ENCODE measurements around the gene PPP2R5E.

Gene PPP2R5E

DNA sequence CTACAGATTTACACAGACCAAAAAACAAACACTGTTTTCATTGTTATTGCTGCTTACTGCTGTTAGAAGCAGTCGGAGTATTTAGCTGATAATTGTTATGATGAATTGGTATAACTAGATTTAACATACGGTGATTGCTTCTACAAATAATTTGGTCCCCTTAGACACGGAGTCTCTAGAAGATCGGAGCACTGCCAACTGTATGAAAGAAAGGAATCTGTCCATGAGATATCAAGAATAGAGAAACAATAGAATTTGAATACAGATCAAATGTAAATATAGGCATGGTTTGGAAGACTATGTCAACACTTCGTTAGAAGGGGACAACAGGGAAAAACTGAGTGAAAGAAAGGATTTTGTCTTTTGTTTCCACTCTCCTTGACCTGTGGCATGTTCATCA is 110.9 kb downstream of the PPP2R5E start:
- peak; percentile 56 for DNase-seq (ENCODE audit: low spot score)

DNA sequence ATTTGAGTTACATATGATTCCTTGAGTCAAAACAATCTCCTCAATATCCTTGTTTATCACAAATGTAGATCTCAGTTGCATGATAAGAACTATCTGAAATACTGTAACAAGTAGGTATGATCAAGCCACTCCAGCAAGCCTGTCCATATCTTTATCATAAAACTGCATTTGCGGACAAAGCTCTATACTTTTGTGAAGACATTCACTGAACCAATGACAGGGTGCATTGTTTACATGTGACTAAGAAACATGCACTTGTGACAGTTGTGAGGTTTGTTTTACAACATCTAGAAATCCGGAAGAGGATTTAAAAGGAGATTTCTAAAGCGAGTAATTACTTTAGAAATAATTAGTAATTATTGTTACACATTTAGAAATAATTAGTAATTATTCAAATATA is 111.7 kb downstream of the PPP2R5E start:
- DNase-seq (ENCODE audit: low spot score): peak; percentile 84

DNA sequence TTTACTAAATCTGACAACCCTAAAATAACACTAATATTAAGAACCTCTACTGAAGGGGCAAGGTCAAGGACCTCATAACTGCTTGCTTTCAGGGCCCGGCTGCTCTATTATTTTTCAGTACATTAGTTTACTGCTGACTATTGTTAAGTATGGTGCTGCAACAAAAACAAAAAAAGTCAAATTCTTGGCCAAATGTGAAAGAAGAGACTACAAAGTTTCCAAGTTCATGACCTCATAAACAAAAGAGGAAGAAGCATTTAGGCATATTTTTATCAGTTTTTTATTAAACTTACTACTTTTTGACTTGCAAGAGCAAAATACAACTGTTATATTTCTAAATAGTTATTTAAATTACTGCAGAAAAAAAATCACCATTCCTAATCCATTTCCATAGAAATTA is 114.7 kb downstream of the PPP2R5E start:
- DNase-seq (ENCODE audit: low spot score): no peak

DNA sequence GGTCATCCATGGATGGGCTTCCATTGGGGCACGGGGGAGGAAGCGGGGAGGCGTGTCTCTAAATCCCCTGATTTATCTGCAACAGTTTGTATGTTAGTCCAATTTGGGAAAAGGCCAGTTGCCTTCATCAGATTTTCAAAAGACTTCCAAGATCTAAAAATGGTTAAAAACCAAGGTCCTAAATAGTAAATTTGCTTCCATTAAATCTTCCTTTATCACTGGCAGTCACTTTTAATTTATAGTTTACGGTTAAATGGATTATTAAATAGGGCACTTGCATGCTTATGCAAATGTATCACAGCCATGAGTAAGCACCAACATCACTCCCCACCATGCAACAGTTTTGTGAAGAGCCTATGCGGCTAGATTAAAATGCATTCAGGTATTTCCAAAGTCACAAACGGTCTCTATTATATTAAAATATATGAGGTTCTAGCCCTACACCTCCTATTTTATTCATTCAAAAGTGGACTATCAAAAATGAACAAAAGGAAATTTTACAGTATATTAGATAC is 116.3 kb downstream of the PPP2R5E start:
- no peak for DNase-seq (ENCODE audit: low spot score)

DNA sequence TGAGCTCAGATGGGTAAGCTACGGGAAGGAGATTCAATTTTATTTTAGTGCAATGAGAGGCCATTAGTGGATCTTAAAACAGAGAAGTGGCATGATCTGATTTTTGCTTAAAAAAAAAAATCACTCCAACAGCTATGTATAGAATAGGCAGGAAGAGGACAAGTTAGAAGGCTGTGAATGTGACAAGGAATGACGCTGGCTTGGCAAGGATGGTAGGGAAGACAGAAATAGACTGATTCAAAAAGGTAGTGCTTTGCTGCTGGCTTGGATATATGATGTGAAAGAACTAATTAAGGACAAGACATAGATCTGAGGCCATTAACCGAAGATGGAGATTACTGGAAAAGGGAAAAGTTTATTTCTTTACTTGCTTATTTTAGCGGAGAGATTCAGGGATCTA is 119.3 kb downstream of the PPP2R5E start:
- DNase-seq (ENCODE audit: low spot score): no peak

DNA sequence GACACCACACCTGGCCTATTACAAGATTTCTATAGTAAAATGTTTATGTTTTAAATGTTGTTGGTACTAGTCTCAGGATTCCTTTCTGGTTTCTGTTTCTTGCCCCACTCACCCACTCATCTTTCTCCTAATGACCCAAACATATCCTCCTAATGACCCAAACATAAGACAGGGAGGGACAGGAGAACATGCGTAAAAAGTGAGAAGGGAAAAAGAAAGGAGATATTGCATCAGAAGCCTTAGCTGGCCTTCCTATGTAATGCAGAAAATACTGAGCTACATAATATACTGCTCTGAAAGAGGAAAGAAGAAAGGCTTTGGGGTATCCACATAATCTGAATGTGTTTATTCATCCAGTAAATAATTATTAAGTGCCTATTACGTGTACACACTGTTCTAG is 119.8 kb downstream of the PPP2R5E start:
- no peak for DNase-seq (ENCODE audit: low spot score)

DNA sequence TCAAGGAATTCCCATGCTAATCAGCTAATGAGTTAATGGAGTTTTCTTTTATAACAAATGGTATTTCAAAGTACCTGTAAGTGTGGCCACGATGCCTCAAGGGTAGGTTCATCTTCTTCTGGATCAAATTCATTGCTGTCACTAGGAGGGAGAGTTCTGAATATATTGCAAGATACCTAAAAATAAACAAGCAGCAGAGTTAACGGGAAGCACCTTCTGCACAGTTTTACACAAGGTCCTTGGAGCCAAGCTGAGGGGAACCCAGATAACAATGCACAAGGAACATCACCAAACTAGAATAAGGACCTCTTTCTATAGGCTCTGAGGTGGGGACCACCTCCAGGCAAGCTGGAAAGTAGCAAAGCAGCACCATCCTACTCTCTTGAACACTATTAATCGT is 121.3 kb downstream of the PPP2R5E start:
- DNase-seq (ENCODE audit: low spot score): no peak

DNA sequence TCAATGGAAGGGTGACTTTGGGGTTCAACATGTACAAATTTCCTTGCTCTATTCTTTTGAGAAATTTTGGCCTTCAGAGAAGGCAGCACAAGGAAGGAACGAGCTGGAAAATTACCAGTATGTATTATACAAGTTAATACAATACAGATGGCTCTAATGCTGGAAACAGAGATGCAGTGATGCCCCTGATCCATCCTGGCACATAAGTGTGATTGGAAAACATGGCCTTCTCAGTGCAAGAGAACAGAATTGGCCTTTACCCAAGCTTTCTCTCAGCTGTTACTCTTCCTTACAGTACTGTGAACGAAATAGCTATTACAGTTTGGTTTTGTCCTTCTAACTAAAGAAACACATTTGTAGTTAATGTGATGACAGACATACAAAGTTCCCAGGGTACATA is 122.0 kb downstream of the PPP2R5E start:
- no peak for DNase-seq (ENCODE audit: low spot score)

DNA sequence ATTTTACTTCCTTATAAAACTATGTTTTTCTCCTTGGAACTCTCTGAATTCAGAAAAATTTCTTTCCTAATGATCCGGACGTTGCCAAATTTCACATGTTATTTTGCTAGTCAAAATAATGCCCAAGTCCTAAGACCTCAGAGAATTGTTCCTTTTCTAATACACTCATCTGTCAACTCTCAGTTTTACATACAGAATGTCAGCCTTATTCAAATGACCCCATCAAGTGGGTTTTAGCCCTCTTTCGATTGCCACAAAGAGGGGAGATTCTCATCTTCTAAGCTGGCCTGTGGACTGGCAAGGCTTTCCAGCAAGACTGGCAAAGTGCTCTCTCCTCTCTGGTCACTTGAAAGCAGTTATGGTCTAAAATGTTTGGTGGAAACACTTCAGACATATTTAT is 125.2 kb downstream of the PPP2R5E start:
- no peak for DNase-seq (ENCODE audit: low spot score)

DNA sequence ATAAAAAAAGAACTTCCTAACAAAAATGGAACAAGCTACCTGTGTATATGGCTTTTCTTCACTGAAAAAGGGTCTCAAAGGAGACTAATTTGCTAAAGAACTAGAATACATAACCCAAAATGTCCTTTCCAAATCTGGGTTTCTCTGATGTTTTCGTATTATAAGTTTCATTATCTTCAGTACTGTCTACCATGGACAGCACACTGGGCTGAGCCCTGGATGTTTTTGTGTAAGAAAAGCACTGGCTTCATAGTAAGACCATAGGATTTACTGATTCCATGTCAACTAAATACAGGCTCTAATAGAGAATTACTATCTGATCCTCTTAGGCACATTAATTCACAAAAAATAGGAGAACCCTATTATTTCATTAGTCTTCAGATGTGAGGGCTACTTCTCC is 130.2 kb downstream of the PPP2R5E start:
- no peak for DNase-seq (ENCODE audit: low spot score)

DNA sequence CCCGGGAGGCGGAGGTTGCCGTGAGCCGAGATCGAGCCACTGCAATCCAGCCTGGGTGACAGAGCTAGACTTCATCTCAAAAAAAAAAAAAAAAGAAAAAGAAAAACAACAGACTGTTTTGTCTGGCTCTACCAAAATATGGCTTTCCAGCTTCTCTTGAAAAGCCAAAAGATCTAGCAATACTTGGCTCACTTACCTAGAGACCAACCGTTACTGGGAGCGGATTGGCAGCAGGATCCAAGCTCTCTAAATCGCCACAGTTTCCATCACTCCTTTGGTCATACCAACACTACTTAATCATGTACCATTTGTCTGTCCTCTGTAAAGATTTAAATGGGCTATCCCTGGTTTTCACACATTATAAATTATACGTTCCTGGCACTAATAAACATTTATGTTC is 136.8 kb downstream of the PPP2R5E start:
- DNase-seq (ENCODE audit: low spot score): no peak

DNA sequence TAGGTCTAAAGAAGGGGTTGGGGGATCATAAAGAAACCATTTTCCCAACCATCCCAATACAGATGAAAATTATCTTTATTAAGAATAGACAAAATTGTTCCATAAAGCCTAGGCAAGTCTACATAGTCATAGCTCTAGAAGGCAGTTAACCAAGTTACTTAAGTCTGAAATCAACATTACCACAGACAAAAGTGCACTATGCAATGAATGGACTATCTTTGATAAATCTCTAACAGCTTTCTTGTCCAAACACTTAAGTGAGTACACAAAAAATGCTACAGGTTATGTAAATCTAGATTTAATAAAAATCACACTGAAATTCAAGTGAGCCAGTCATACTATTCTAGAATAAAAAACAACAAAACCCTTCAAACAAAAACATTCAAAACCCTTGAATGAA is 137.5 kb downstream of the PPP2R5E start:
- DNase-seq (ENCODE audit: low spot score): no peak

DNA sequence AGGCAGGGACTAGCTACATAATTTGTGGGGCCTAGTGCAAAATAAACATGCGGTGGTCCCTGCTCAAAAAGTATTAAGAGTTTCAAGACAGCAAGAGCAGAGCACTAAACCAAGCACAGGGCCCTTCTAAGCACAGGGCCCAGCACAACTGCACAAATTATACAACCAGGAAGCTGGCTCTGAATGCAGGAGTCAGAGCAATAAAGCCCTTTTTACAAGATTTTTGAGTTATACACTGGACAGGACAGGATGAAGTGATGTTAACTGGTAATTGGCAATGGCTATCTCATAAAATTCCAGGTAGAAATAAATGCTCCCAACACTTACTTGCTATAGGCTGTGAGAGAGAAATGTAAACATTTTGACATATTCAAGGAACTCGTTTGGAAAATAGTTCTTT is 138.3 kb downstream of the PPP2R5E start:
- no peak for DNase-seq (ENCODE audit: low spot score)

DNA sequence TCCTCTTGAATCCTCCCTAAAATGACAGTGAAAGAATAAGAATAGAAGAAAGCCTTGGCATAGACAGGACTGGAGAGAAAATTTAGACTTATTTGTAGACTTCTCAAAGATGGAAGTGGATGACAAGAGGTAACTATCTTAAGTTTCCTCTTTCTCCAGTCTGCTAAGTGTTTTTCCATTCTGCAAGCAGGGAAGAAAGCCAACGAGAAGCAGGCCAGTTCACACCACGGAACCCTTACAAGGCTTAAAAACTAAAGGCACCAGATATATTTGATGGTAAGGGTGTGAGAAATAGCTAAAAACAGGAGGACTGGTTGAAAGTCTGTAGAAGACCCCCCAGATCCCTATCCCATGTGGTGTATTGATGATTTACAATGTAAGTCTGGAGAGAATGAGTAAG is 141.5 kb downstream of the PPP2R5E start:
- DNase-seq (ENCODE audit: low spot score): no peak

DNA sequence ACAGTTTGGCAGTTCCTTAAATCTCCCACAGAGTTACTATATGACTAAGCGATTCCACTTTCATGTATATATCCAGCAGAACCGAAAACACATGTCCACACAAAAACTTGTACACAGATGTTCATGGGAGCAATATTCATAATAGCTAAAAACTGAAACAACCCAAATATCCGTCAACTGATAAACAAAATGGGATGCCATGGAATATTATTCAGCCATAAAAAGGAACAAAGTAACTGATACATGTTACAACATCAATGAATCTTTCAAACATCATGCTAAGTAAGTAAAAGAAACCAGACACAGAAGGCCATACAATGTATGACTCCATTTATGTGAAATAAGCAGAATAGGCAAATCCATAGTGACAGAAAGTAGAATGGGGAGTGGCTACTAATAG is 144.2 kb downstream of the PPP2R5E start:
- no peak for DNase-seq (ENCODE audit: low spot score)

DNA sequence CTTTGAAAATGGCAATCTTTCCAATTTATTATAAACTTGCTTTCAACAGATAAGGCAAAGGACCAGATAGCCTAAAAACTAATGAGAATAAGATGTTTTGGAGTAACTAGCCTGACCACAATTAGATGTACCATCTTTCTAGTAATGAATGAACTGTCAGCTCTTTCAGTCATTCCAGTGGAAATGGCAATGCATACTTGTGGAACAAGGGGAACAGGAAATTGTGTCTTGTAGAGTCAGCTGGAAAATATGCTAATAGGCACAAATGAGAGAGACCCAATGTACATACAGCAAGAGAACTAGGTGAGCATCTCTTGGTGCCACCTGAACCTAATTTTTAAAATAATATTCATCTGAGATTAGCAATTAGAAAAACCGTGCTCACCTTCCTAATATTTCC is 148.3 kb downstream of the PPP2R5E start:
- no peak for DNase-seq (ENCODE audit: low spot score)

DNA sequence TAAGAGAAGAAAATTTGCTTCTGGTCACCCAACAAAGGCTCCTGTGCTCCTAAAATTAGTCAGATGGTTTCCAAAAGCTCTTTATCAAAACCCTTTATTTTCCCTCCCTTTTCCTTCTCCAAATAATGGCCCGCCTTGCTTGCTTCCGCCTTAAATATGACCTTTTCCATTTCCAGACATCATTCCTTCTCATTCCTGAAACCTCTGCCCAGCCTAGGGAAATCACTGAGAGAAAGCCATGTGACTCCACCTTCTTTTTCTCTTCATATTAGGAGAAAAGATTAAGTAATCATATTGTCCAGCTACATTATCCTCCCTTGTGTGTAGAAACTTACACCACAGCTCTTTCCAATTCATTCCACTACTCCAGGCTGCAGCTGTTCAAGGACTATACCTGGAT is 148.7 kb downstream of the PPP2R5E start:
- no peak for DNase-seq (ENCODE audit: low spot score)

DNA sequence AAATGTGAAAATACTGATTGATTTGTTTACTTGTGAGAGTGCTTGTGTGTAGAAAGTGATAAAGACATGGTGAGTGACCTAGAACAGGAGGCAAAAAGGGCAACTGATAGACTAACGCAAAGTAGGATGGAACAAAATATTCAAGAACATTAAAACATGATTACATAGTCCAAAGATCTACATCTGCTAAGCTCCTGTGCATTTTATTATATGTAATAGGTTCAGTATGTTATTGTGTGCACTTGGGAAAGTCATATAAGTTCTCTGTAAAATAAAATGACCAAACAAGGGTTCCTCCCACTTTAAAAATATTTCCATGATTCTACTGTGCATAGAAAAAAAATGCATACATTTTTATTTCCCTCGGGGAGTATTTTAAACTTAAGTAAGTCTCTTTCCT is 150.2 kb downstream of the PPP2R5E start:
- DNase-seq (ENCODE audit: low spot score): no peak

DNA sequence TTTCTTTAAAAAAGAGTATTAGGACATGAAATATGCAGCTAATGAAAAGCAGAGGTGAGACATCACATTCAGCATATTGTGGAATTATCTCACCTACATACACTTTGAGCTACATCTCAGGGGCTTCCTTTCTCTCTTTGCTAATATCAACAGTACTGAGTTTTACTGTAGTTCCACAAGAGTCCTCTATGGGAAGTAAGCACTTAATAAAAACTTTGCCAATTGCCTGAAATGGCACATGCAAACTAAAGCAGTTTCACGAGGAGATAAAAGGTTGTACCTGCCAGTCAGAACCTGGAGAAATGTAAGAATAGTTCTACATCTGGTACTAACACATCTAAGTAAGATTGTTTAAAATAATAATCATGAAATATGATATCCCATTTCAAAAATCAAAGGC is 150.9 kb downstream of the PPP2R5E start:
- no peak for DNase-seq (ENCODE audit: low spot score)

DNA sequence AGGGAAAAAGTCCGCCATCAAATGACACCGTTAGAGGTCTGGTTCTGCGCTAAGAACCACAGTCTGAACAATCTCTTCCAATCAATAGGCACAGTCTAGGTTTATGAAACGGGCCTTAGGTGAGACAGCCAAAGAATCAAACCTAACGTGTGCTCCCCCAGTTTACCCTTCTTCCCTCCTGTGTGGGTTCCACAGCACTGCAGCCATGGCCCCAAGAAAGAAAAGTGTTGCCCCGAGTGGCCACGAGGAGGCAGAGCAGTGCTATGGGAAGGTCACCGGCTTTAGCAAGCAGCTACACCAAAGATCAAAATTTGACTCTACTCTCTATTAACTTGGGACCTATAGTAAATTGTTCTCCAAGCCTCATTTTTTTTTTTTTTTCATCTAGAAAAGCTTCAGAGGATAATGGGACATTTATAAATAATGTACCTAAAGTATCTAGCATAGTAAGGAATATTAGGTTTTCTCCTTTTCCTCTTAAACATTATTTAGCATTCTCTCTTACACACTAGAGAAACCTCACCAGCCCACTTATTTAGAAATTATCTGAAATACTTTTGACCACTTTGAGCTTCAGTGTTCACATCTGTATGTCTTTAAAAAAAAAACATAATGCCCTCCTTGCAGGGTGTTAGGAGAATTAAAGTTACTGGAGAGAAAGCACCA is 154.3 kb downstream of the PPP2R5E start:
- DNase-seq (ENCODE audit: low spot score): peak; percentile 63

DNA sequence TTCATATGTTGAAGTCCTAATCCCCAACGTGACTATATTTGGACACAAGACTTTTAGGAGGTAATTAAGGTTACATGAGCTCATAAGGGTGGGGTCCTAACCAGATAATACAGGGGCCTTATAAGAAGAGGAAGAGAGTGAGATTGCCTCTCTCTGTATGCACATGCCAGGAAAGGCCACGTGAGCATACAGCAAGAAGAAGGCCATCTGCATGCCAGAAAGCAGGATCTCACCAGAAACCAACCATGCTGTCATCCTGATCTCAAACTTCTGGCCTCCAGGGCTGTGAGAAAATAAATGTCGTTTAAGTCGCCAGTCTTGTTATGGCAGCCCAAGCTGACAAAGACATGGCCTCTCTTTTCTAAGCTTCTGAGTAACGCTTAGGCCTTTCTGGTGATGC is 155.5 kb downstream of the PPP2R5E start:
- DNase-seq (ENCODE audit: low spot score): no peak

DNA sequence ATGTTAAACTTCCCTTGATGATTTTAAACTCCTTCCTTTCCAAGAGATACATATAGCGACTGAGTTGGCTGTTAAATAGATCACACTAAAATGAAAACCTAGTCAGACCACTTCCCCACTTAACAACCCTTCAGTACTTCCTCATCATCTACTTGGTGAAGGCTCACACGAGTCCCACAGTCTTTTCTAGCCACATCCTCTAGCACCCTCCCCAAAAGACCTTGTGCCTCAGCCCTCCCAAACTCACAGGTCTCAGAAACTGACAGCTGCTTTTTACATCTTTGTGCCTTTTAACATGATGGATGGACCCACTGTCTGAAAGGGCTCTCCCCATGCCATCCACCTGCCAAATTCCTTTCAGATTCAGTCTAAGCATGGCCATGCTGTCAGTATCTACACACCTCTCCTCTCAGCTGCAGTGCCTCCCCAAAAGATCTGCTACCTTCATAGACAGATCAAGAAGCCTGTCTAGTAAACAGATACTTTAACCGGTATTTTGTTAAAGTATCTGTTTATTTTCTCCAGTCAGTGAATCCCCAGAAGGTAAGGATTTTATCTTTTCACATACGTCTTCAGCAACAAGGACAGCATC is 159.3 kb downstream of the PPP2R5E start:
- peak; percentile 13 for DNase-seq (ENCODE audit: low spot score)

DNA sequence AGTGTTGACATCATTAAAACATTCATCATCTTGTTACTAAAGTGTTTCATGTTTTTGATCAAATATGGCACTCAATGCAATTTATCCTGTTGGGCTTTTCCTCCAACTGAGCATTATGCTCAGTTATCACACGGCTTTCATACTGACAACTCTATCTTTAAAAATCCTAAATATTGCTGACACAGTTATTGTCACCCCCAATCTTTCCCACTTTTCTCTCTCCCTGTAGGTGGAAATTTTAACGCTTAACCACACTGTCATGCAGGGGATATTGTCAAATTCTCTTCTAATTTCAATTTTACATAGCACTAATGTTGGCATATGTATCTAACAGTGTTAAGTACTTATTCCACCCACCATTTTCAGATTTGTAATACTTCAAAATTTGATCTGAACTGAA is 164.7 kb downstream of the PPP2R5E start:
- no peak for DNase-seq (ENCODE audit: low spot score)

DNA sequence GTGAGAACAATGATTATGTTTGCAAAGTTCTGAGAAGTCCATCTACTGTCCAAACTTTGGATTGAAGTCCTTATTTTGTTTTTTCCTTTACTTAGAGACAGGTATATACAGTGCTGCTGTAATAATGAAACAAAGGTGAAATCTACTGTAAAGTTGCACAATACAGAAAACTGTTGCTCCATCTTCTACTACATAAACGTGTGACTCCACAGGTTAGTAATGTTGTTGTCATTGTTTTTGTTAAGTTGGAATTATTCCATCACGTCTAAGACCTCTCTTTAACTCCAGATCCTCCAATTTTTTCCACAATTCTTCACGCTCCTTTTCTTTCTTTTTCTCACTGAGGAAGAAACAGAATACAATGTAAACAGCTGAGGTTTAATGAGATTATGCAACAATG is 167.4 kb downstream of the PPP2R5E start:
- DNase-seq (ENCODE audit: low spot score): no peak

All from pons (tissue), 1 donor.